Measurements from ENCODE around the gene NOXA1. TPM values are rescaled to one million over a fixed set of nuclear protein-coding genes. Genes with fewer than 3 reads are reported as not detected.

Gene NOXA1
- total and polyA plus RNA-seq, 4 donors: 1.3 to 3.6 (median 2.4) TPM

DNA sequence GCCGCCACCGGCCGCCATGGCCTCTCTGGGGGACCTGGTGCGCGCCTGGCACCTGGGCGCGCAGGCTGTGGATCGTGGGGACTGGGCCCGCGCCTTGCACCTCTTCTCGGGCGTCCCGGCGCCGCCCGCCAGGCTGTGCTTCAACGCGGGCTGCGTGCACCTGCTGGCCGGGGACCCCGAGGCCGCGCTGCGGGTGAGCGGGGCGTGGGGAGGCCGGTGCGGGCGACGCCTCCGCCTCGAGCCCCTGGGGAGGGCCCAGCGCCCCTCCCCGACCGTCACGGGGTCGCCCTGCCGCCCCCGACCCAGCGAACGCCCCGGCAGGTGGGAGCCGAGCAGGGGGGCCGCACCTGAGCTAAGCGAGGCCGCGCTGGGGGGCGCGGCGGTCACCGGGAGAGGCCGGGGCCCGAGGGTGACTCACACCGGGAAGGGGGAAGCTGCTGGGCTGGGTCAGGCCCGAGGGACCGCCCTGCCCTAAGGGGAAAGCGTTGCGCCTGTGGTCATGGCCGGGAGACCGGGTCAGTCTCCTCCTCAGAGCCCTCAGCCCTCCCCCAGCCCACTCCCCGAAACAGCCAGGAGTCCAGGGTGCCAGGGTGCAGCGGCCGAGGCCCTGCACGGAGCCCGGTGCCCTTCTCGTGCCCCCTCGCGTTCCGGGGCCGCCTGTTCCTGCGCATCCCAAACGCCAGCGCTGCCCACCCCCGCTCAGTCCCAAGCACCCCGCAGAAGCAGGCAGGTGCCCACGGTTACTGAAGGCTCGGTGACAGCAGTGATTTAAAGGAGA lies 510 bp downstream of the NOXA1 start:
- H3K9me3 ChIP-seq (ENCODE audit: control insufficient read depth in 4 of 4, low read length in 3 of 4): no peaks in the 10 kb centered on the region
- H3K36me3 ChIP-seq (ENCODE audit: control insufficient read depth in 4 of 4, insufficient read depth in 3 of 4, low read depth in 1 of 4, low read length in 3 of 4): no peaks in the 10 kb centered on the region
- TF ChIP-seq CTCF (IDR thresholded peaks at IDR 0.05; ENCODE audit: low read depth, low read length, missing input control): no peak
- TF ChIP-seq YY1 (IDR thresholded peaks at IDR 0.05): no peak
- TF ChIP-seq NR2F2 (IDR thresholded peaks at IDR 0.05): no peak
- no peak for TF ChIP-seq FOXA2 (IDR thresholded peaks at IDR 0.05)
- TF ChIP-seq TAF1 (conservative IDR thresholded peaks at IDR 0.05): no peak
- TF ChIP-seq, protein P1, sequence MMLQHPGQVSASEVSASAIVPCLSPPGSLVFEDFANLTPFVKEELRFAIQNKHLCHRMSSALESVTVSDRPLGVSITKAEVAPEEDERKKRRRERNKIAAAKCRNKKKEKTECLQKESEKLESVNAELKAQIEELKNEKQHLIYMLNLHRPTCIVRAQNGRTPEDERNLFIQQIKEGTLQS (IDR thresholded peaks at IDR 0.05): no peak
- TF ChIP-seq, protein P2, sequence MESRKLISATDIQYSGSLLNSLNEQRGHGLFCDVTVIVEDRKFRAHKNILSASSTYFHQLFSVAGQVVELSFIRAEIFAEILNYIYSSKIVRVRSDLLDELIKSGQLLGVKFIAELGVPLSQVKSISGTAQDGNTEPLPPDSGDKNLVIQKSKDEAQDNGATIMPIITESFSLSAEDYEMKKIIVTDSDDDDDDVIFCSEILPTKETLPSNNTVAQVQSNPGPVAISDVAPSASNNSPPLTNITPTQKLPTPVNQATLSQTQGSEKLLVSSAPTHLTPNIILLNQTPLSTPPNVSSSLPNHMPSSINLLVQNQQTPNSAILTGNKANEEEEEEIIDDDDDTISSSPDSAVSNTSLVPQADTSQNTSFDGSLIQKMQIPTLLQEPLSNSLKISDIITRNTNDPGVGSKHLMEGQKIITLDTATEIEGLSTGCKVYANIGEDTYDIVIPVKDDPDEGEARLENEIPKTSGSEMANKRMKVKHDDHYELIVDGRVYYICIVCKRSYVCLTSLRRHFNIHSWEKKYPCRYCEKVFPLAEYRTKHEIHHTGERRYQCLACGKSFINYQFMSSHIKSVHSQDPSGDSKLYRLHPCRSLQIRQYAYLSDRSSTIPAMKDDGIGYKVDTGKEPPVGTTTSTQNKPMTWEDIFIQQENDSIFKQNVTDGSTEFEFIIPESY (IDR thresholded peaks at IDR 0.05): no peak
- TF ChIP-seq EGR1 (IDR thresholded peaks at IDR 0.05; ENCODE audit: low read depth in 2 of 2): no peak
- no peak for TF ChIP-seq FOXA1 (IDR thresholded peaks at IDR 0.05)
- no peak for TF ChIP-seq RAD21 (IDR thresholded peaks at IDR 0.05)
- TF ChIP-seq HNF4G (IDR thresholded peaks at IDR 0.05): no peak
- no peak for TF ChIP-seq RXRA (IDR thresholded peaks at IDR 0.05)
- TF ChIP-seq SP1 (IDR thresholded peaks at IDR 0.05): no peak
- TF ChIP-seq REST (IDR thresholded peaks at IDR 0.05): no peak
- TF ChIP-seq JUND (IDR thresholded peaks at IDR 0.05): no peak
- no peak for TF ChIP-seq MAX (IDR thresholded peaks at IDR 0.05)
- no peak for TF ChIP-seq HNF4A (conservative IDR thresholded peaks at IDR 0.05)
- no peak for TF ChIP-seq GABPA (IDR thresholded peaks at IDR 0.05 in 1 of 2, conservative IDR thresholded peaks at IDR 0.05 in 1 of 2)
- peak overlapping the region in 2 of 3 donors; percentile 36 to 98 for H3K4me3 ChIP-seq (ENCODE audit: low read depth in 1 of 3, low read length in 3 of 3)
- peak overlapping the region in 1 of 2 donors; percentile 3 for H3K9ac ChIP-seq (ENCODE audit: low read depth in 1 of 2, low read length in 2 of 2)
- peaks cover 5 to 17% (median 11%) of the 10 kb centered on the region in 4 donors for H3K4me1 ChIP-seq (ENCODE audit: control insufficient read depth in 4 of 4, insufficient read depth in 4 of 4, low read length in 3 of 4)
- no peak for DNase-seq (ENCODE audit: low spot score)
- no peak overlapping the region for H3K27ac ChIP-seq (ENCODE audit: low read depth in 1 of 2, low read length in 2 of 2)
- 7% methylated on average over 77 of the region's 77 CpGs for WGBS
- H3K27me3 ChIP-seq (ENCODE audit: control insufficient read depth in 4 of 4, insufficient read depth in 4 of 4, low read length in 3 of 4): no peaks in the 10 kb centered on the region

Data from liver (tissue), 9 donors.